HG03571 (cell line): ENCODE results near the gene GARIN5B.
"Not testable (repeated sequence)": the region's sequence is repeated elsewhere in the genome, so short reads cannot be mapped to it uniquely, and the experiment has no call there.

Experiments
- ATAC-seq: cut with Tn5 transposase; IDR thresholded peaks from one replicate; pipeline ENCODE4 v1.9.1; 2021; ENCODE audit not compliant: unreplicated experiment

The GARIN5B gene

GRCh38 chr19:55362990-55363716, at the start of gene GARIN5B:
Gene GARIN5B, minus strand, starts transcription at chr19:55363260. Its CDS starts 194 bp downstream, at chr19:55363066.
- no peak for ATAC-seq

GRCh38 chr19:55410168-55410567, 47.1 kb upstream of the GARIN5B start:
- no peak for ATAC-seq

GRCh38 chr19:55409179-55409578, 46.1 kb upstream of the GARIN5B start:
- ATAC-seq: not testable (repeated sequence)

DNA sequence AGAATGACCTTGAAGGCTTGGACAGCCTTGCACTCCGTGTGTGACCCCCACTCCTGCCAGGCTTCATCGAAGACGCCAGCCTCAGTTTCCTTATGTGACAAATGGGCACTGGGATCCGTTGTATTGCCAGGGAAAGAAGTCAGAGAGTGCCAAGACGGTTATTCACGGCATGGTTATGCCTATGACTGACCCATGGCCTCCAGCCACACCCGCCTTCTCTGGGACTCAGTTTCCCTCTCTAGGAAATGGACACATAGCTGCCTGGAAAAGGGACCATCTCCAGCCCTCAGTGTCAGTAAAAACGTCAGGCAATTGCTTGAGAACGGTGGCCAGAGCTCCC, 45.4 kb upstream of the GARIN5B start:
- ATAC-seq: no peak

DNA sequence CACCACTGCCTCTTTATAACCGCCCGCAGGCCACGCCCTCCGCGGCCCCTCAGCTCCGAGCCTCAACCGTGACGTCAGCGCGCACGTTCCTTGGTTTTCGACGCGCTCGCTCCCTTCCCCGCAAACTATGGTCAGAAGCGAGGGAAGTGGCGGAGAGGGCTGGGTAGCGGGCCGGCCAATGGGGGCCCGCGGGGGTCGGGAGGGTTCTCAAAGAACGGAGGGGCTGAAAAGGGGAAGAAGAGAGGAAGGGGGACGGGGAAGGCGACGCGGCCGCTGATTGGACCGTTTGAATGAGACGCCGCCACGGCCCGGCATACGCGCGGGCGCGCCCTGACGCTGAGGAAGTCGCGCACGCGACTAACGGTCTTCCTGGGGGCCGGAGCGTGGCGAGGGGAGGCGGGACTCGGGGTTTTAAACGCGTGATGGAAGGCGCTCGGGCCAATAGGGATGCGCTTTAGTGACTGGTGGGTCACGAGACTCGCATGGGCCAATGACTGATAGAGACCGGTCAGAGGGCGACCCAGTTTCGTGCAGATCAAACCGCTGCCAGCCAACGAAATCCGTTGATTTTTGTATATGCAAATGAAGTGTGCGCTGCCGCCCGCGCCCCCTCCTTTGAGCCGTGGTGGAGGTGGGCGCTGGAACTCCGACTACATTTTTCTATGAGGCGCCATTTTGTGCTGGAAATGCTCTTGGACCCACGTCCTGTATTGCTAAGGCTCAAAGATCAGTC, 44.9 kb upstream of the GARIN5B start:
- peak; percentile 83 for ATAC-seq

DNA sequence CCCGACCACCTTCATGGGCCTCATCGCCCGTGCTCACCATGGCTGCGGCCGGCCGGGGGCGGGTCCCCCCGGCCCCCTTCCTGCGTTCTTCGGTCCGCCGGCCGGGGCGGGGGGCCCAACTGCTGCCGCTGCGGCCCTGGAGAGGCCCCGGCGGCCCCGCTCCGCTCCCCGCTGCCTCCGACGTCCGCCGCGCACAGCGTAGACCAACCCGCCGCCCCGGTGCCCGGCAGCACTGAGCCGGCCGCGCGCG, 44.4 kb upstream of the GARIN5B start, which contains the start of gene UBE2S:
Gene UBE2S (minus strand): TSS at position 239 of the 250 bp plus-strand sequence. CDS start 199 bp downstream, at position 40.
- ATAC-seq: peak; percentile 9

GRCh38 chr19:55406826-55407549, 43.9 kb upstream of the GARIN5B start:
- ATAC-seq: peak; percentile 6

DNA sequence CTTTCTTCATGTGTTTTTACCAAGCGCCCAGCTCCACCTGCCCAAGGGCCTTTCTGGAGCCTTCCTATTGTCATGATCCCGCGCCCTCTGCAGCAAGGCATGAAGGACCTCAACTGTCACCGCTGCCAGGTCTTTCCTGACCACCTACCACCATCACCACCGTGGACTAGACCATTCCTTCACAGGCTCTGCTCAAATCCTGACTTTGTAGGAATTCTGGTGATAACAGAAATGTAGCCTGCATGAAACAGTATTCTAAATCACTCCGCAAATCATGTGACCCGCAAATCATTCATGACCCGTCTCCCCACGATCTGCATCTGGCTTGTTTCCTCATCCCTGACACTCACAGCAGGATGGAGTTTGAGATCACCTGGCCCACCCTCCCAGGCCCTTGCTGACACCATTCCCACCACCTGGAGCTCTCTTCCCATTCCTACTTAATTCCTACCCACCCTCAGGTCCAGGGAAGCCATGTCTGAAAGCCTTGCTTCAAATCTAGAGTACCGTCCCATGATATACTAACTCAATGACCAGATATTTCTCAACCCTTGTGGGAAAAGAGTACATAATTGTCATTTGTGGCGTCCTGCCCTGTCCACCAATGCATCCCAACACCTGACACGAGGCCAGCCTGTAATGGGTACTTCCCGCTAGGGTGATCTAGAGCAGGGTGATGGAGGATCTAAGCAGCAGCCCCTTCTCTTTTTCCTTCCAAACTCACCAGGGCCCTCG, 43.2 kb upstream of the GARIN5B start:
- no peak for ATAC-seq

- no peak for ATAC-seq
Measured at GRCh38 chr19:55405638-55406037, 42.6 kb upstream of the GARIN5B start.

GRCh38 chr19:55402509-55402908, 39.4 kb upstream of the GARIN5B start:
- no peak for ATAC-seq

DNA sequence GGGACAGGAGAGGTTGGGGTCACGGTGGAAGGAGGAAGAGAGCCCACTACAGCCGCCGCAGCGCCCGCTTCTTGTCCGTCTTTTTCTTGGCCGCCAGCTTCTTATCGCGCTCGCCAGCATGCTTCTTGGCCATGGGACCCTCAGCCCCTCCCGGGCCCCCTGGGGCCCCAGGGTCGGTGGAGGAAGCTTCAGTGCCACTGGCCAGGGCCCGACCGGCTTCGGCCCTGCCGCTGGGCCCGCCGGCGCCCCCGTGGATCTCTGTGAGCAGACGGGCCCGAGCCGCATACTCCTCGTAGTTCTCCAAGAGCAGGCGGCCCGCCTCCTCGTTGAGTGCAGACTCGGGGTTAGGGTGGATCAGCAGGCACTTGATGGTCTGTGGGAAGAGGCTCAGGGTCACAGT, 38.3 kb upstream of the GARIN5B start:
- not testable (repeated sequence) for ATAC-seq

DNA sequence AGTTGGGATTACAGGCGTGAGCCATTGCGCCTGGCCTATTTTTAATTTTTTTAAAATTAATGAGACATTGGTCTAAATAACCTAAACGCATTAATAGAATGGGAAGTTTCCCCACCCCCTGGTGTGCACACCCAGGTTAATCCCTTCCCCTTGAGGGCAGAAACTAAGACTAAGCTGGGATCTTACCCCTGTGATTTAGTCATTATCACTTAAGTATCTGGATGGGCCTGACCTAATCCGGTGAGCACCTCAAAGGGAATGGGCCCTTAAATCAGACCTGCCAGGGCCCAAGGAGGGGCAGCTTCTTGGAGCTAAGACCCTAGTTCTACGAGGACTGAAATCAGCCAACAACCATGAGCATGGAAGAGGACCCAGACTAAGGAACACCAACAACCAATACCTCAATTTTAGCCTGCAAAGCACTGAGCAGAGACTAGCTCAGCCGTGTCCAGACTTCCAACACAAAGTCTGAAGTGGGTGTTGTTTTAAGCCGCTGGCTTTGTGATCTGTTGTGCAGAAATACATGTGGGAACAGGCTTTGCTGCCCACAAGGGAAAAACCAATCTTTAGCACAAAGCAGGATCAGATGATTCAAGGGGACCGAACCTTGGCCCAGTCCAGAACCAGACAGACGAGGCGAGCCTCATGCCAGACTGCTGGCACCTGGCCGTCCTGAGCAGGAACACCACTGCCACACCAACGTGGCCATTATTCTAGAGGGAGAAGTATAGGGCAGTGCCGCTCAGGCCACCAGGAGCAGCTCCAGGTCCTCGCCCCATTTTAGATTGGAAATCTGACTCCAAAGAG, 37.4 kb upstream of the GARIN5B start:
- ATAC-seq: no peak

GRCh38 chr19:55398200-55398925, 35.3 kb upstream of the GARIN5B start:
- no peak for ATAC-seq

GRCh38 chr19:55392820-55393761, 30.0 kb upstream of the GARIN5B start:
- no peak for ATAC-seq

- no peak for ATAC-seq
Measured at GRCh38 chr19:55391702-55392615, 28.9 kb upstream of the GARIN5B start.

DNA sequence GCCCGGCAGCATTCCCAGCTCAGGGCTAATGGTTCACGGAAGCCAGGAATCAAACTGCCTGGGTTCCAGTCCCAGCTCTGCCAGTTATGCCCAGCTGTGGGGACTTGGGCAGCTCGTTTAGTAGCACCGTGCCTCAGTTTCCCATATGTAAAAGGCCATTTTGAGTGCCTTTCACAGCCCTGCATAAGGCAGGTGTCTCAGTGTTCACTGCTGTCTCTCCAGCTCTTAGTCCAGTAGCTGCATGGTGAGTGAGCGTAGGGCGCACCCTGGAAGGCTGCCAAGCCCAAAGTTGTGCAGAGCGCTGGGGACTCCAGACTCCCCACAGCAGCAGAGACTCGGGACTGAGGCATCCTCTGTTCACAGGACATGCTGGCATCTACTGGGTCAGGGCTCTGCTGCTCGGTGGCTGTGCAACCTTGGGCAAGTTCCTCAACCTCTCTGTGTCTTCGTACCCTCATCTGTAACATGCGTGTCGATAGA, 28.2 kb upstream of the GARIN5B start:
- no peak for ATAC-seq

DNA sequence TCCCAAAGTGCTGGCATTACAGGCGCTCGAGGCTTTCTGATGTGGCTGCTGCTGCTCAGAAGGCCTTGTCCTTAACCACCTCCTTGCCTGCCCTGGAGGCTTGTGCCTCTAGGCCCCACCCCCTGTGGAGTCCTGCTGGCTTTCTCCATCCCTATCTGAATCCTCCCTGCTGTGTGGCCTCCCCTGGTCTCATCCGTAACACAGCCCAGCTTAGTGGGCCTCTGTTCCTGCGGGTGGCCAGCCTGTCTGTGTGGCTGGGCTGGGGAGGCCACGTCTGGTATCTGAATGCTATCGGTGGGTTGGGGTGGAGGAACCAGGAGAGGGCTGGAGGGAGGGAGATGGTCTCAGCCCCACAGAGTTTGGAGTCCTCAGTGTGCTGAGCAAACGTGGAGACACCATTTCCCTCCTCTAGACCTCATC, 27.4 kb upstream of the GARIN5B start:
- no peak for ATAC-seq
